WTC11 (cell line): Measurements from ENCODE around the gene TEC. TPM values are rescaled to one million over a fixed set of nuclear protein-coding genes. Genes with fewer than 3 reads are reported as not detected.

ENCODE experiments used
- ATAC-seq: fragments of 200-7000 bp; cut with Tn5 transposase; 2 replicates; pipeline ENCODE4 v1.10.0; 2021; ENCODE audit warnings: mild to moderate bottlenecking, moderate library complexity
- CTCF ChIA-PET: fragments of 300-600 bp; sonication (Branson Sonifier 250); formaldehyde crosslinking; loops from one replicate; lab custom pipeline; 2021; ENCODE audit warnings: antibody characterized with exemption; lab: Charles Lee
- POLR2A ChIA-PET: fragments of 350-600 bp; sonication (Branson Sonifier 250); formaldehyde crosslinking; loops from one replicate; lab custom pipeline; 2021; ENCODE audit warnings: antibody characterized with exemption; lab: Charles Lee
- DNase-seq: peaks from one replicate; pipeline ENCODE4 v3.0.0; 2021; ENCODE audit warnings: low spot score
- H3K27ac Mint-ChIP-seq: 2 replicates; pipeline ENCODE4 v1.8.0; 2021; ENCODE audit warnings: mixed read lengths
- H3K27me3 Mint-ChIP-seq: 2 replicates; pipeline ENCODE4 v1.8.0; 2021; ENCODE audit warnings: low read depth, mild to moderate bottlenecking, moderate library complexity, mixed read lengths
- H3K36me3 Mint-ChIP-seq: 2 replicates; pipeline ENCODE4 v1.8.0; 2021; ENCODE audit warnings: mixed read lengths
- H3K4me1 Mint-ChIP-seq: 2 replicates; pipeline ENCODE4 v1.8.0; 2022; ENCODE audit warnings: mixed read lengths
- H3K4me3 Mint-ChIP-seq: 2 replicates; pipeline ENCODE4 v1.8.0; 2021; ENCODE audit warnings: mild to moderate bottlenecking, moderate library complexity, mixed read lengths
- H3K9me3 Mint-ChIP-seq: 2 replicates; pipeline ENCODE4 v1.8.0; 2021; ENCODE audit warnings: mixed read lengths
- AR ChIP-seq: fragments of 250-450 bp; sonication (Bioruptor Pico); IDR thresholded peaks from 2 replicates; pipeline ENCODE4 v1.9.0; 2021; ENCODE audit warnings: mild to moderate bottlenecking
- ATF3 ChIP-seq: sonication (generic); formaldehyde crosslinking; conservative IDR thresholded peaks from 2 replicates; pipeline ENCODE4 v1.8.1; 2022; ENCODE audit warnings: mild to moderate bottlenecking, missing genetic modification reagents
- CDX4 ChIP-seq: fragments of 250-450 bp; sonication (Bioruptor Pico); IDR thresholded peaks from 2 replicates; pipeline ENCODE4 v1.9.0; 2021; ENCODE audit warnings: moderate library complexity, mild to moderate bottlenecking, inconsistent platforms, borderline replicate concordance
- CREB1 ChIP-seq: sonication (generic); formaldehyde crosslinking; IDR thresholded peaks from 2 replicates; pipeline ENCODE4 v1.8.0; 2023; ENCODE audit warnings: mild to moderate bottlenecking, missing genetic modification reagents
- CTCF ChIP-seq: fragments of 200-600 bp; IDR thresholded peaks from 2 replicates; pipeline ENCODE4 v1.8.0; 2022; ENCODE audit warnings: antibody characterized with exemption
- E2F4 ChIP-seq: sonication (generic); formaldehyde crosslinking; IDR thresholded peaks from 2 replicates; pipeline ENCODE4 v1.8.1; 2022; ENCODE audit warnings: low read depth, mild to moderate bottlenecking, moderate library complexity, missing genetic modification reagents, borderline replicate concordance
- ETV6 ChIP-seq: sonication (generic); formaldehyde crosslinking; IDR thresholded peaks from 2 replicates; pipeline ENCODE4 v1.8.1; 2022; ENCODE audit warnings: mild to moderate bottlenecking, missing genetic modification reagents
- FOXP4 ChIP-seq: sonication (generic); formaldehyde crosslinking; IDR thresholded peaks from 2 replicates; pipeline ENCODE4 v1.8.0; 2022; ENCODE audit warnings: mild to moderate bottlenecking, missing genetic modification reagents
- HMGXB4 ChIP-seq: sonication (generic); formaldehyde crosslinking; IDR thresholded peaks from 2 replicates; pipeline ENCODE4 v1.8.1; 2023; ENCODE audit warnings: mild to moderate bottlenecking, moderate library complexity, missing genetic modification reagents
- MLX ChIP-seq: sonication (generic); formaldehyde crosslinking; IDR thresholded peaks from 2 replicates; pipeline ENCODE4 v1.8.1; 2023; ENCODE audit warnings: mild to moderate bottlenecking, missing genetic modification reagents, moderate library complexity
- NR1H2 ChIP-seq: sonication (generic); formaldehyde crosslinking; IDR thresholded peaks from 2 replicates; pipeline ENCODE4 v1.9.0; 2021; ENCODE audit warnings: mild to moderate bottlenecking, moderate library complexity, missing genetic modification reagents
- NR2C2 ChIP-seq: sonication (generic); formaldehyde crosslinking; IDR thresholded peaks from 2 replicates; pipeline ENCODE4 v1.8.0; 2022; ENCODE audit warnings: mild to moderate bottlenecking, missing genetic modification reagents
- NR3C1 ChIP-seq: sonication (generic); formaldehyde crosslinking; conservative IDR thresholded peaks from 2 replicates; pipeline ENCODE4 v1.8.1; 2023; ENCODE audit warnings: low read depth, mild to moderate bottlenecking, missing genetic modification reagents
- RELA ChIP-seq: sonication (generic); formaldehyde crosslinking; IDR thresholded peaks from 2 replicates; pipeline ENCODE4 v1.8.1; 2022; ENCODE audit warnings: missing genetic modification reagents, mild to moderate bottlenecking, borderline replicate concordance
- RORB ChIP-seq: fragments of 250-450 bp; sonication (Bioruptor Pico); IDR thresholded peaks from 2 replicates; pipeline ENCODE4 v1.9.0; 2021; ENCODE audit warnings: mild to moderate bottlenecking
- TEAD4 ChIP-seq: sonication (generic); formaldehyde crosslinking; IDR thresholded peaks from 2 replicates; pipeline ENCODE4 v1.8.0; 2022; ENCODE audit warnings: mild to moderate bottlenecking, missing genetic modification reagents
- ZNF232 ChIP-seq: sonication (generic); formaldehyde crosslinking; IDR thresholded peaks from 2 replicates; pipeline ENCODE4 v1.8.0; 2022; ENCODE audit warnings: mild to moderate bottlenecking, missing genetic modification reagents
- ZNF425 ChIP-seq: fragments of 250-450 bp; sonication (Bioruptor Pico); conservative IDR thresholded peaks from 2 replicates; pipeline ENCODE4 v1.9.0; 2021; ENCODE audit warnings: mild to moderate bottlenecking
- ZNF671 ChIP-seq: fragments of 250-450 bp; sonication (Bioruptor Pico); IDR thresholded peaks from 2 replicates; pipeline ENCODE4 v1.8.0; 2021; ENCODE audit warnings: mild to moderate bottlenecking
- total RNA-seq: library from RNA; stranded (reverse); gene quantifications from 3 replicates; pipeline ENCODE4 v1.2.3, GENCODE V29; 2021

The TEC gene
- total RNA-seq, 1 experiment from 2014 or later = 8.8 TPM

GRCh38 chr4:48122756-48123155 is 146.9 kb downstream of the TEC start:
- Mint-ChIP-seq H3K9me3 (0 out of 2 replicates have a peak, but pooled peaks cover 3% of the 10 kb centered on the region), H3K27ac (no peak overlapping the region), H3K27me3 (no peaks in the 10 kb centered on the region), H3K36me3 (no peaks in the 10 kb centered on the region), H3K4me3 (no peak overlapping the region), H3K4me1 (peaks cover 37% of the 10 kb centered on the region)
- ChIA-PET CTCF (no interaction called here), POLR2A (no interaction called here)
- TF ChIP-seq NR1H2 (CRISPR knock-in tag) (no peak), AR (no peak), ZNF232 (CRISPR knock-in tag) (no peak), ATF3 (no peak), ZNF671 (CRISPR knock-in tag) (no peak), NR3C1 (CRISPR knock-in tag) (no peak), CTCF (no peak), E2F4 (CRISPR knock-in tag) (no peak)
- ATAC-seq (no peak), DNase-seq (no peak)

GRCh38 chr4:48121180-48121579 is 148.5 kb downstream of the TEC start:
- DNase-seq (no peak), ATAC-seq (no peak)
- Mint-ChIP-seq H3K36me3 (no peaks in the 10 kb centered on the region), H3K27ac (no peak overlapping the region), H3K4me1 (peaks cover 29% of the 10 kb centered on the region), H3K27me3 (peaks cover 3% of the 10 kb centered on the region; the same call in 1 of the 2 replicates), H3K9me3 (0 out of 2 replicates have a peak, but pooled peaks cover under 1% of the 10 kb centered on the region), H3K4me3 (no peak overlapping the region)
- CTCF ChIA-PET = no interaction called here
- POLR2A ChIA-PET = no interaction called here
- no peak for TF ChIP-seq HMGXB4 (CRISPR knock-in tag)
- no peak for TF ChIP-seq FOXP4 (CRISPR knock-in tag)

- no peak for ATAC-seq
- Mint-ChIP-seq H3K36me3 (no peaks in the 10 kb centered on the region), H3K4me3 (no peak overlapping the region), H3K27me3 (peaks cover 3% of the 10 kb centered on the region; the same call in 1 of the 2 replicates), H3K9me3 (no peaks in the 10 kb centered on the region), H3K4me1 (peaks cover 22% of the 10 kb centered on the region), H3K27ac (no peak overlapping the region)
- no peak for DNase-seq
- ChIA-PET CTCF (no interaction called here), POLR2A (no interaction called here)
- no peak for TF ChIP-seq CDX4 (CRISPR knock-in tag)
- TF ChIP-seq ZNF232 (CRISPR knock-in tag) = no peak
- no peak for TF ChIP-seq TEAD4
- TF ChIP-seq CREB1 = no peak
- no peak for TF ChIP-seq ETV6 (CRISPR knock-in tag)
- no peak for TF ChIP-seq MLX
- TF ChIP-seq NR2C2 = no peak
- TF ChIP-seq RELA (CRISPR knock-in tag) = no peak
- no peak for TF ChIP-seq RORB
- TF ChIP-seq ZNF425 (CRISPR knock-in tag) = no peak
These were observed 149.5 kb downstream of the TEC start for GRCh38 chr4:48120132-48120531.
